GM19397 (cell line): ENCODE measurements around the gene AZU1.
"Not testable (repeated sequence)": the region's sequence is repeated elsewhere in the genome, so short reads cannot be mapped to it uniquely, and the experiment has no call there.

ENCODE experiments used
- ATAC-seq: cut with Tn5 transposase; IDR thresholded peaks from one replicate; pipeline ENCODE4 v1.9.1; 2021; ENCODE audit warnings: mild to moderate bottlenecking, moderate library complexity; ENCODE audit not compliant: unreplicated experiment

The AZU1 gene

DNA sequence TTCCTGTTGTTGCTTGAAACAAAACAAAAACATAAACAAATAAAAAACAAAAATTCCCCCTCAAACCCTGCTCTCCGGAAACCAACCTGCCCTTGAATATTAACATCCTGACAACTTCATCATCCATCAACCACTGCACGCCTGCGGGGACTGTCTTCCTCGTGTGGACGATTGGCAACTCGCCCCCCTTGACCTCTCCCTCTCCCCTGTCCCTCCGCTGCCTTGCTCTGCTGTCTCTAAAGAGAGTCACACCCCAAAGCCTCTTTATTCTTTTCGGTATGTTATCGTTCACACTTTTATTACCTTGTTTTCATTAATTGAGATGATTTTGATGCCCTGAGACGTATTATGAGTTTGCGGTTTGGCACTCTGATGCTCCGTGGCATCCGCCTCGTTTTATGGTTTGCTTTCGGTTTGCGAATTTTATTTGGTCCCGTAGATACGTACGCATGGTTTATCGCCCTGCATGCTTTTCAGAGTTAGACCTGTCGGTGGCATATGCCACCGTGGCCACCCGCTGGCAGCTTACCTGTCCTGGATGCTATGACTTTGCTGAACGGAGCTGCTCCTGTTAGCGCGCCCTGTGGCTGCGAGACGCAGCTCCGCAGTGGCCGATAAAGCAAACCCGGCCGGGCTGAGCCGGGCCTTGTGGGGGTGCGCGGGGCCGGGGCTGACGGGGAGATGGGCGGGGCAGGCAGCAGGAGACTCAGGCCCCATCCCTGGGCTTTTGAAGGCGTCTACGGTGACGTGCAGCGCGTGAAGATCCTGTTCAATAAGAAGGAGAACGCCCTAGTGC, 19.8 kb upstream of the AZU1 start:
- ATAC-seq = no peak

GRCh38 chr19:808423-808775, 19.2 kb upstream of the AZU1 start:
- no peak for ATAC-seq

GRCh38 chr19:810077-810855, 17.4 kb upstream of the AZU1 start:
- no peak for ATAC-seq

DNA sequence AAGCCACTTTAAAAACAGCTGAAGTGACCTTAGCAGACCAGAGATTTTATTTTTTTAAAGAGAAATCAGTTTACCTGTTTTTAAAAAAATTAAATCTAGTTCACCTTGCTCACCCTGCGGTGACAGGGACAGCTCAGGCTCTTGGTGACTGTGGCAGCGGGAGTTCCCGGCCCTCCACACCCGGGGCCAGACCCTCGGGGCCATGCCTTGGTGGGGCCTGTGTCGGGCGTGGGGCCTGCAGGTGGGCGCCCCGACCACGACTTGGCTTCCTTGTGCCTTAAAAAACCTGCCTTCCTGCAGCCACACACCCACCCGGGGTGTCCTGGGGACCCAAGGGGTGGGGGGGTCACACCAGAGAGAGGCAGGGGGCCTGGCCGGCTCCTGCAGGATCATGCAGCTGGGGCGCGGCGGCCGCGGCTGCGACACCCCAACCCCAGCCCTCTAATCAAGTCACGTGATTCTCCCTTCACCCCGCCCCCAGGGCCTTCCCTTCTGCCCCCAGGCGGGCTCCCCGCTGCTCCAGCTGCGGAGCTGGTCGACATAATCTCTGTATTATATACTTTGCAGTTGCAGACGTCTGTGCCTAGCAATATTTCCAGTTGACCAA, 16.7 kb upstream of the AZU1 start:
- no peak for ATAC-seq

DNA sequence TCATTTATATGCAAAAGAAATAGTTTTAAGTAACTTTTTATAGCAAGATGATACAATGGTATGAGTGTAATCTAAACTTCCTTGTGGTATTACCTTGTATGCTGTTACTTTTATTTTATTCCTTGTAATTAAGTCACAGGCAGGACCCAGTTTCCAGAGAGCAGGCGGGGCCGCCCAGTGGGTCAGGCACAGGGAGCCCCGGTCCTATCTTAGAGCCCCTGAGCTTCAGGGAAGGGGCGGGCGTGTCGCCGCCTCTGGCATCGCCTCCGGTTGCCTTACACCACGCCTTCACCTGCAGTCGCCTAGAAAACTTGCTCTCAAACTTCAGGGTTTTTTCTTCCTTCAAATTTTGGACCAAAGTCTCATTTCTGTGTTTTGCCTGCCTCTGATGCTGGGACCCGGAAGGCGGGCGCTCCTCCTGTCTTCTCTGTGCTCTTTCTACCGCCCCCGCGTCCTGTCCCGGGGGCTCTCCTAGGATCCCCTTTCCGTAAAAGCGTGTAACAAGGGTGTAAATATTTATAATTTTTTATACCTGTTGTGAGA, 16.1 kb upstream of the AZU1 start:
- no peak for ATAC-seq

DNA sequence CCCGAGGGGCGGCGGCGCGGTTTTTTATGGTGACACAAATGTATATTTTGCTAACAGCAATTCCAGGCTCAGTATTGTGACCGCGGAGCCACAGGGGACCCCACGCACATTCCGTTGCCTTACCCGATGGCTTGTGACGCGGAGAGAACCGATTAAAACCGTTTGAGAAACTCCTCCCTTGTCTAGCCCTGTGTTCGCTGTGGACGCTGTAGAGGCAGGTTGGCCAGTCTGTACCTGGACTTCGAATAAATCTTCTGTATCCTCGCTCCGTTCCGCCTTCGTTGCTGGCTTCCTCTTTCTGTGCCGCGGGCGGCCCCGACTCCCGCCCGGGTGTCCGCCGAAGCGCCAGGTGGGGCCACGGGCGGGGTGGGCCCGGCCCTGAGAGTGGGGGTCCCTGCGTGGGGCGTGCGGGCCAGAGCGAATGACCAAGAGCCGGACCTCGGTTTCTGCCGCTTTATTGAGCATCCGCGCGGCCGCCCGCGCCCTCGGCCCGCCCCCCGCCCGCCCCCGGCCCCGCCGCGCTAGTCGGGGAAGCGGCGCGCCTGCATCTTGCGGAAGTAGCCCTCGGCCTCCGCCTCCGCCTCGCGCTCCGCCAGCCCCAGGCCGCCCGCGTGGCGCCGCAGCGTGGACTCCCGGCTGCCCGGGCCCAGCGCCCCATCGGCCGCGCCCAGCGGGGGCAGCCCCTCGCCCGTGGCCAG, 15.4 kb upstream of the AZU1 start:
- no peak for ATAC-seq

DNA sequence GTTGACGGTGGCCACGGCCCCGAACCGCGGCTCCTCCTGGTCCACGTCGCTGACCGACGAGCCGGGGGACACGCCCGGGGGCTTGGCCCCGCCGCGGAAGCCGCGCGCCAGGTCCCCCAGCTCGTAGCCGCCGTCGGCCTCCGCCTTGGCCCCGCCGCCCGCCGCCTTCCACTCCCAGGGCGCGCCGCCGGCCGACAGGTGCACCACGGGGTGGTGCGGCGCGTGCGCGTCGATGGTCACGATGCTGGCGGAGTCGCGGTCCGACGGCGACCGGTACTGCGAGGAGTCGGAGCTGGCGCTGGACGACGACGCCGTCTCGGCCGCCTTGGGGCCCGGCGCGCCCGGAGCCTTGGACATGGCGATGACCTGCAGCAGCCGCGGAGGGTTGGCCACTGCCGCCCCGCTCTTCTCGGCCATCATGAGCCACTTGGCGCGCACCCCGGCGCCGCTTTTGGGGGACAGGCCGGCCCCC, 14.9 kb upstream of the AZU1 start:
- no peak for ATAC-seq

DNA sequence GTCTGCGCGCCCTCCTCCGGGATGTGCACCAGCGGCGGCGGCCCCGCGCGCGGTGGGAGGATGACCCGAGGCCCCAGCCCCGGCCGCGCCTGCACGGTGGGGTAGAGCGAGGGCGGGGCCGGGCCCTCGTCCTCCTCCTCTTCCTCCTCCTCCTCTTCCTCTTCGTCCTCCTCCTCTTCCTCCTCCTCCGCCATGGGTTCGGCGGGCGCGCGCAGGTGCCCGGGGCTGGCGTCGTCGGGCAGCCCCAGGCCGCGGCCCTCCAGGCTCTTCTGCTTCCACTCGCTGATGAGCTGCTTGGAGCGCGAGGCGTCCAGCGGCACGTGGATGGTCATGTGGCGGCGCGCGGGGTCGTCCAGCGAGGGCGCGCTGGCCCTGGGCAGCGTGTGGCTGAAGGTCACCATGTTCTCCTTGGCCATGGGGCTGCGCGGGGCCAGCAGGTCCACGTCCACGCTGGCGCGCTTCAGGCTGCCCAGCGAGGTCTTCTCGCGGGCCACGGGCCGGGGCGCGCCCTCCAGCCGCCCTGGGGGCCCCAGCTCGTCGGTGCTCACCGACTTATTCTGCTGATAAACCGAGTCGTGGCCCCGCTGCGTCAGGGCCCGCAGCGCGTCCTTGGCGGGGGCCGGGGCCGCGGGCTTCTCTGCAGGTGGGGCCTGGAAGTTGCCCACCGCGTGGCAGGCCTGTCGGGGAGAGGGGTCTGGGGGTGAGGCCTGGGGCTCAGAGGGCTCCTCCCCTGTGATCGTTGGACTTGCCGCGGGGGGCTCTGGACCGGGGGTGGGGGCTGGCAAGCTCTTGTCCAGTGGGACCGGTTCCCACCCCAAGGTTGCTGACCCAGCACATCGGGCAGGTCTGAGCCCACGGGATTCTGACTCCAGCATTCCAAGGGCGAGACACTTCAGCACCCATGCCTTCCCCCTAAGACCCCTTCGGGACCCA, 14.2 kb upstream of the AZU1 start:
- no peak for ATAC-seq

DNA sequence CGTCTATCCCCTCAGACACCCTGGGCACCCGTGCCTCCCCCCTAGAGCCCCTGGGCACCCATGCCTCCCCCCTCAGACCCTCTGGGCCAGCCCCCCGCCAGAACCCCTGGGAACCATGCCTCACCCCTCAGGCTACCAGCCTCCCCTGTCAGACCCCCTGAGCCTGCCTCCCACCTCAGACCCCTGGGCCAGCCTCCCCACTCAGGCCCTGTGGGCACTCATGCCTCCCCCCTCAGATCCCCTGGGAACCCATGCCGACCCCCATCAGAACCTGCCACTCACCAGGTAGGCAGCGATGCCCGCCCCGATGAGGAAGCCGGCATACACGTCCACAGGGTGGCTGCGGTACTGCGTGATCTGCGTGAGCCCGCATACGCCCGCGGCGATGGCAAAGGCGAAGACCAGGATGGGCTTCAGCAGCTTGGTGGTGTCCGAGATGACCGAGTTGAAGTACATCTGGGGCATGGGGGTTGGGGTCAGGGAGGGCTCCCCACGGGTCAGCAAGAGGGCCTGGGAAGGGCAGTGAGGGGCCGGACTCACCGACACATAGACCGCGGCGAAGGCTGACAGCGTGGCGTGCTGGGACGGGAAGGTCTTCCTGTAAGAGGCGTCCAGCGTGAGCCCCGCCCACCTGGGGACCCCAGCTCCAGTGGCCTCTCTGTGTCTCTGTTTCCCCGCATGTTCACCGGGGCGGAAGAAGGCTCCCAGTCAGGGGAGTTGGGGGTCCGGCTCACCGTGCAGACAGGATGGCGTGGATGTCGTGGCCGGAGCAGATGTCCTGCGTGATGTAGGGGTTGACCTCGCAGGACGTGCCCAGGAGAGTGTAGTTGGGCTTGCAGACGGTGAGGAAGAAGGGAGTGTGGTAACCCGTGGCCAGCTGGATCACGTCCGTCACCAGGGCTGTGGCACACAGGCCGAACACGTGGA, 13.2 kb upstream of the AZU1 start:
- ATAC-seq = no peak

DNA sequence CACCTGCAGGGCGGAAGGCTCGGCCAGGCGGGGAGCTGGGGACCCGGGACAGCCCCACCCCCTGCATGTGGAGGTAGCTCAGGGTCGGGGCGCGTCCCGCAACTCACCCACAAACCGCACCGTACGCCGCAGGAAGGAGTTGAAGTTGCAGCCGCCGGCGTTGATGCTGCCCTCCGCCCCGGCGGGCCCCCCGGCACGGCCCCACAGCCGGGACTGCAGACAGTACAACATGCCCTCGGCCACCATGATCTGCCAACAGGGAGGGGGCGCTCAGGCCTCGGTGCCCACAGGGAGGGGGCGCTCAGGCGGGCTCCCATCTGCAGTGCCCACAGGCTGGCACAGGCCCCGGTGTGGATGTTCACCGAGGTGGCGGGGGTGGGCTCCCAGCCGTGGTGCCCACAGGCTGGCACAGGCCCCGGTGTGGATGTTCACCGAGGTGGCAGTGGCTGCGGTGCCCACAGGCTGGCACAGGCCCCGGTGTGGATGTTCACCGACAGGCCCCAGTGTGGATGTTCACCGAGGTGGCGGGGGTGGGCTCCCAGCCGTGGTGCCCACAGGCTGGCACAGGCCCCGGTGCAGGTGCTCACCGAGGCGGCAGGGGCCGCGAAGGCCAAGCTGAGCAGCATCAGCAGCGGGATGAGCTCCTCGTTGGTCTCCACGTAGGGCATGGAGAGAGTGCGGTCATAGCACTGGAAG, 12.4 kb upstream of the AZU1 start:
- no peak for ATAC-seq

- no peak for ATAC-seq
Observed at GRCh38 chr19:815775-816499, 11.7 kb upstream of the AZU1 start.

DNA sequence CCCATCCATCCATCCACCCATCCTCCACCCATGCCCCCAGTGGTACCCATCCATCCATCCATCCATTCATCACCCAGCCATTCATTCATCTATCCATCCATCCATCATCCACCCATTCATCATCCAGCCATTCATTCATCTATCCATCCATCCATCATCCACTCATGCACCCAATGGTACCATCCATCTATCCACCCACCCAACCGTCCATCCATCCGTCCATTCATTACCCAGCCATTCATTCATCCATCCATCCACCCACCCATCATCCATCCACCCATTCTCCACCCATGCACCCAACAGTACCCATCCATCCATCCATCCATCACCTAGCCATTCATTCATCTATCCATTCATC, 11.2 kb upstream of the AZU1 start:
- no peak for ATAC-seq

GRCh38 chr19:820212-820611, 7.4 kb upstream of the AZU1 start:
- not testable (repeated sequence) for ATAC-seq

DNA sequence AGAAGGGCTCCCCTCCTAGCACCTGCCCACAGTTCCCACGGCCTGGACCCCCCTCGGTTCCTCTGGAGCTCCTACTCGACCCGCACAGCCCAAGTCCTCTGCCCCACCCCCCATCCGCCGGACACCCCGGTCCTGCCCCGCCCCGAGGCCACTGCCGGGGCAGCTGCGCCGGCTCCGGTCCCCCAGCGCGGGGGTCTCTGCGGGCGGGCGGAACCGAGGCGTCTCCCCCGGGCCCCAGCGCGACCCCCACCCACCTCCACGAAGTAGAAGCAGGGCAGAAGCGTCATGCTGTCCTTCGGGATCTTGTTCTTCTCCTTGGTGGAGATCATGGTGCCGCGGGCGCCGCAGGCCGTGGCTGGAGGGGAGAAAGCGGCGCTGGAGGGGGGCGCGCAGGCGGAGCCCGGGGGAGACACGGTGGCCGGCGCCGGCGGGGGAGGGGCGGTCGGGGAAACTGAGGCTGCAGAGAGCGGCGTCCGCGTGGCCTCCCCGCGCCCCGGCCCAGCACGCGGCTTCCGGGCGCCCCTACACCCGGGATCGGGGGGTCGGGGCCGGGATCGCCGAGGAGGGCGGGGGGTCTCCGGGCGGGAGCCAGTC, 6.3 kb upstream of the AZU1 start:
- ATAC-seq = no peak

DNA sequence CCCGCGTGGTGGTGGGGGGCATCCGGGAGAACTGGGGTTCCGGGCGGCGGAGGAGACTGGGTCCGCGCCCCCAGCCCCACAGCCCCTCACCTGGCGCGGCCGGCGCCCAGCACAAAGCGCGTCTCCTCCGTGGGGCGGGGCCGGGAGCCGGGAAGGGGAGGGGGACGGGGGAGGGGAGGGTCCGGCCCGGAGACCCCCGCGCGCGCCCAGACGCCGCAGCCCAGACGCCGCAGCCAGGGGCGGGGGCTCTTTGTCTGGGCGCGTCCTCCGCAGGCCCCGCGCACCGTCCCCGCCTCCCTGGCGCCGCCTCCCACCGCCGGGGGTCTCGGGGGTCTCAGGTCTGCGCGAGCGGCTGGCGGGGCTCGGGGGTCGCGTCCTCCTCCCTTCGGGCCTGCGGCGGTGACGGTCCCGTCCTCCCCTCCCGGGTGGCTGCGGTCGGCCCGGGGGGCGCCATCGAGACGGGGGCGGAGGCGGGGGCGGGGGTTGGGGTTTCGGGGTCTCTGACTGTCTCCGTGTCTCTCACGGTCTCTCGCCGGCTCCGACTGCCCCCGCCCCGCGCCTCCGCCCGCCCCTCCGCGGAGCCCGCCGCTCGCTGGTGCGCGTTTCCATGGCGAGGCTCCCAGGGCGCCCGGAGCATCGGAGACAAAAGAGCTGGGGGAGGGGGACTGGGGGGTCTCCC, 5.7 kb upstream of the AZU1 start, which contains the start of gene PLPPR3:
Gene PLPPR3 (minus strand): TSS at position 131 of the 679 bp plus-strand sequence. CDS start 396 bp downstream, outside the sequence.
- no peak for ATAC-seq

GRCh38 chr19:823565-824121, 4.0 kb upstream of the AZU1 start:
- ATAC-seq = no peak
